NCI-H1105 treated with DMSO at 0.1 percent for 48 hours (cell line): Measurements from ENCODE around the gene ASCL5.

Experiments
- DNase-seq: peaks from one replicate; lab custom pipeline; 2025; lab: John Stamatoyannopoulos, UW

Gene ASCL5

GRCh38 chr1:201084295-201084694 lies 42.7 kb downstream of the ASCL5 start:
- peak; percentile 85 for DNase-seq

GRCh38 chr1:201083741-201084140 lies 43.2 kb downstream of the ASCL5 start:
- DNase-seq, result no peak

- no peak for DNase-seq
Observed at GRCh38 chr1:201080135-201080534, 46.8 kb downstream of the ASCL5 start.

GRCh38 chr1:201077736-201078135 lies 49.2 kb downstream of the ASCL5 start:
- DNase-seq, result no peak

GRCh38 chr1:201077116-201077515 lies 49.9 kb downstream of the ASCL5 start:
- DNase-seq, result no peak

GRCh38 chr1:201076092-201076491 lies 50.9 kb downstream of the ASCL5 start:
- DNase-seq, result no peak

GRCh38 chr1:201074018-201074417 lies 53.0 kb downstream of the ASCL5 start:
- no peak for DNase-seq

- no peak for DNase-seq
Observed at GRCh38 chr1:201072922-201073321, 54.1 kb downstream of the ASCL5 start.

GRCh38 chr1:201072149-201072548 lies 54.8 kb downstream of the ASCL5 start:
- no peak for DNase-seq

GRCh38 chr1:201069636-201070035 lies 57.3 kb downstream of the ASCL5 start:
- DNase-seq, result no peak

GRCh38 chr1:201068976-201069375 lies 58.0 kb downstream of the ASCL5 start:
- no peak for DNase-seq

- no peak for DNase-seq
Observed at GRCh38 chr1:201066986-201067385, 60.0 kb downstream of the ASCL5 start.

- DNase-seq, result no peak
Observed at GRCh38 chr1:201065686-201066085, 61.3 kb downstream of the ASCL5 start.

- DNase-seq, result no peak
Observed at GRCh38 chr1:201064806-201065205, 62.2 kb downstream of the ASCL5 start.
